Fibroblast of the aortic adventitia (primary cell): ENCODE data around the gene TIMM8A. TPM values are rescaled to one million over a fixed set of nuclear protein-coding genes. Genes with fewer than 3 reads are reported as not detected.
"Not testable (repeated sequence)": the region's sequence is repeated elsewhere in the genome, so short reads cannot be mapped to it uniquely, and the experiment has no call there.

Experiments
- DNase-seq: peaks from one replicate; pipeline ENCODE4 v3.0.0-alpha.2; 2010; ENCODE audit warnings: low read depth
- H3K4me3 ChIP-seq: 2 replicates; pipeline ENCODE4 v1.5.1; 2011; ENCODE audit warnings: low read depth, mild to moderate bottlenecking, control low read depth, low read length, moderate library complexity
- CTCF ChIP-seq: IDR thresholded peaks from 2 replicates; pipeline ENCODE4 v1.5.1; 2011; ENCODE audit warnings: mild to moderate bottlenecking, low read length, control low read depth, inconsistent platforms; ENCODE audit not compliant: insufficient read depth
- total RNA-seq: library from RNA; depleted of rRNA; stranded (reverse); fragments of >200 nt; gene quantifications from 2 replicates; pipeline ENCODE4 v1.2.3, GENCODE V29; 2012; ENCODE audit warnings: low replicate concordance

The TIMM8A gene
- total RNA-seq, 1 donor = 8.8 TPM

- no peak overlapping the region for H3K4me3 ChIP-seq
- no peak for TF ChIP-seq CTCF
- DNase-seq = no peak
Measured at GRCh38 chrX:101360390-101360789, 11.8 kb upstream of the TIMM8A start.

- no peak overlapping the region for H3K4me3 ChIP-seq
- no peak for DNase-seq
- TF ChIP-seq CTCF = no peak
Measured at GRCh38 chrX:101359966-101360365, 11.4 kb upstream of the TIMM8A start.

DNA sequence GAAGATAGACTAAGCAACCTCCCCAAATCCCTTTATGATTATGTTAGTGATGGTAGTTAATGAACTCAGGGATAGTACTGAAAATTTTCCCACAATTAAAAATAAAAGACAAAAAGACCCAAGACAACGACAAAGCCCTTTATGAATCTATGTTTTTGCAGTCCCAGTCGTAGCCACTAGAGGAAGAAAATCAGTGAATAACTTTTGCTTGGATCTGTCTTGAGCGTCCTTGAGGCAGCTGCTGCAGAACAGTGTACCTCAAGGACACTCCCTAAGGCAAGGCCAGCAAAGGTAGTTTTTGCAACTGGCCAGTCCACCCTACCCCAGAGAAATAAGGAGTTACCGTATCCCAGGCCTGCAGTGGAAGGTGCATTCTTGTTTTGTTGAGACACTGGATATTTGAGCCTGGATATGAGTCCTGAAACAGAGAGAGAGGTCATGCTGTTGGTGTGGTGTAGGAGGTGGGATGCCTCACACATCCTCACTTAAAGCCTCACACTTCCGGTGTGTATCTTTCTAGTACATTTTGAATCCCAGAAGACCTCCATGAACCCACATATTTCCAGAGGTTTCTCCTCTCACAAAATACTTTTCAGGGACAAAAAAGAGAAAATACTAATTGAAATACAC lies 8.7 kb upstream of the TIMM8A start:
- no peak overlapping the region for H3K4me3 ChIP-seq
- peak; percentile 17 for DNase-seq
- peak; percentile 55 for TF ChIP-seq CTCF

DNA sequence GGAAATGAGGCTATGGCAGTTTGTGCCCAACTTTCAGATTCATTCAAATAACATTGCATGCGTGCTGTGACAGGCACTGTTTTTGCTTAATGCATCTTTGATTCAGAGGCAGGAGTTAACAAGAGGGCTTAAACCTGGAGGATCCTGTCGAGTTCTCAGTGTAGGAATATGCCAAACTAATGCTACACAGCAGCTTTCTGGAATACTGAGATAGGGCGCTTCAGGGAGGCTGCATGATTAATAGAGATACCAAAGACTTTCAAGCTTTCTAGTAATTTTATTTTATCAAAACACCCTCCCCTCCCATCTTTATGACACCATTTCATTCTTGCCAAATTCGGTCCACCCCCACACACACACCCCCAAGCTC lies 636 bp upstream of the TIMM8A start:
- H3K4me3 ChIP-seq = peak overlapping the region; percentile 83
- DNase-seq = no peak
- no peak for TF ChIP-seq CTCF

GRCh38 chrX:101347859-101348451 lies 587 bp downstream of the TIMM8A start:
- peak; percentile 33 for DNase-seq
- TF ChIP-seq CTCF = no peak

GRCh38 chrX:101337776-101338271 lies 10.7 kb downstream of the TIMM8A start:
- H3K4me3 ChIP-seq = no peak overlapping the region
- no peak for DNase-seq
- no peak for TF ChIP-seq CTCF

More at GRCh38 chrX:101347859-101348451, 587 bp downstream of the TIMM8A start:
- H3K4me3 ChIP-seq = peak overlapping the region; percentile 83

- DNase-seq, H3K4me3 ChIP-seq: not testable (repeated sequence)
Measured at GRCh38 chrX:101334310-101334709, 14.2 kb downstream of the TIMM8A start.

GRCh38 chrX:101326600-101326999 lies 21.9 kb downstream of the TIMM8A start:
- not testable (repeated sequence) for H3K4me3 ChIP-seq, DNase-seq
